Measurements from ENCODE around the gene HEXIM2.

- TF ChIP-seq ZFX (IDR thresholded peaks at IDR 0.05) = no peak
- TF ChIP-seq POLR2A (IDR thresholded peaks at IDR 0.05; ENCODE audit: borderline replicate concordance, extremely low read depth, insufficient read depth, insufficient read length) = no peak
- no peak for TF ChIP-seq SIN3A (IDR thresholded peaks at IDR 0.05; ENCODE audit: low read depth)
- no peak for TF ChIP-seq CTCF (IDR thresholded peaks at IDR 0.05 in 2 of 3, conservative IDR thresholded peaks at IDR 0.05 in 1 of 3; ENCODE audit: borderline replicate concordance in 1 of 3, insufficient read depth in 1 of 3, low read depth in 2 of 3, low read length in 2 of 3)
- TF ChIP-seq EZH2 (IDR thresholded peaks at IDR 0.05) = no peak
- TF ChIP-seq YY1 (IDR thresholded peaks at IDR 0.05; ENCODE audit: extremely low read depth, insufficient replicate concordance, low read depth, low read length) = no peak
- TF ChIP-seq POLR2AphosphoS5 (IDR thresholded peaks at IDR 0.05; ENCODE audit: low read depth, low read length) = no peak
- no peak for TF ChIP-seq EGR1 (IDR thresholded peaks at IDR 0.05; ENCODE audit: low read depth)
Observed at GRCh38 chr17:45117848-45118646, 43.6 kb upstream of the HEXIM2 start.

All from HCT116 (cell line).